GM23338 (cell line): Measurements from ENCODE around the gene PTPRN2. TPM values are rescaled to one million over a fixed set of nuclear protein-coding genes. Genes with fewer than 3 reads are reported as not detected.

Source experiments
- CREB1 ChIP-seq: fragments of 250-450 bp; sonication (Bioruptor Pico); IDR thresholded peaks from 2 replicates; pipeline ENCODE4 v1.5.0; 2020; ENCODE audit warnings: low read depth, mild to moderate bottlenecking, moderate library complexity
- CTCF ChIP-seq, 2 experiments: fragments of 200-600 bp in 1 of 2; sonication (generic) in 1 of 2; conservative IDR thresholded peaks; 2 replicates each; pipeline versions ENCODE4 v1.5.1 to v1.6.1; 2016 to 2017; ENCODE audit warnings: antibody characterized with exemption in 2 of 2, low read depth in 2 of 2, mild to moderate bottlenecking in 2 of 2, moderate library complexity in 1 of 2
- EZH2 ChIP-seq: fragments of 200-600 bp; sonication (generic); IDR thresholded peaks from one replicate; pipeline ENCODE4 v1.8.0; 2017; ENCODE audit warnings: antibody characterized with exemption, mild to moderate bottlenecking, low read depth; ENCODE audit not compliant: unreplicated experiment
- EZH2phosphoT487 ChIP-seq: fragments of 200-600 bp; sonication (generic); IDR thresholded peaks from one replicate; pipeline ENCODE4 v1.8.1; 2018; ENCODE audit warnings: antibody characterized with exemption; ENCODE audit not compliant: unreplicated experiment
- NANOG ChIP-seq: IDR thresholded peaks from 2 replicates; pipeline ENCODE4 v1.6.1; 2016; ENCODE audit warnings: antibody characterized with exemption, borderline replicate concordance
- POLR2AphosphoS5 ChIP-seq: IDR thresholded peaks from 2 replicates; pipeline ENCODE4 v1.6.1; 2016; ENCODE audit warnings: antibody characterized with exemption, low read depth
- STAT1 ChIP-seq: IDR thresholded peaks from one replicate; pipeline ENCODE4 v1.6.1; 2016; ENCODE audit warnings: antibody characterized with exemption; ENCODE audit not compliant: unreplicated experiment
- ZNF114 ChIP-seq: fragments of 250-450 bp; sonication (Bioruptor Pico); IDR thresholded peaks from 2 replicates; pipeline ENCODE4 v1.5.0; 2020; ENCODE audit warnings: mild to moderate bottlenecking, moderate library complexity
- ZNF331 ChIP-seq: fragments of 250-450 bp; sonication (Bioruptor Pico); IDR thresholded peaks from 2 replicates; pipeline ENCODE4 v1.5.0; 2020; ENCODE audit warnings: low read depth, mild to moderate bottlenecking, moderate library complexity
- ZNF462 ChIP-seq: fragments of 250-450 bp; sonication (Bioruptor Pico); IDR thresholded peaks from 2 replicates; pipeline ENCODE4 v1.5.0; 2020; ENCODE audit warnings: mild to moderate bottlenecking, moderate library complexity
- polyA plus RNA-seq: library from polyadenylated mRNA; unstranded; fragments of >200 nt; fragmentation: Nextera tagmentation; extraction: Ambion mirVana; gene quantifications from 2 replicates; pipeline ENCODE4 v1.2.1, GENCODE V29; 2016
- total RNA-seq: library from RNA; depleted of rRNA; stranded (reverse); fragments of >200 nt; shearing (Covaris generic); gene quantifications from 2 replicates; pipeline ENCODE4 v1.2.3, GENCODE V29; 2014
- TF ChIP-seq, protein P1 (sequence below): IDR thresholded peaks from 2 replicates; pipeline ENCODE4 v1.6.1; 2016; ENCODE audit warnings: antibody characterized with exemption

Gene PTPRN2
- total and polyA plus RNA-seq, 2 experiments from 2014 or later = 0.87 to 4.0 TPM

DNA sequence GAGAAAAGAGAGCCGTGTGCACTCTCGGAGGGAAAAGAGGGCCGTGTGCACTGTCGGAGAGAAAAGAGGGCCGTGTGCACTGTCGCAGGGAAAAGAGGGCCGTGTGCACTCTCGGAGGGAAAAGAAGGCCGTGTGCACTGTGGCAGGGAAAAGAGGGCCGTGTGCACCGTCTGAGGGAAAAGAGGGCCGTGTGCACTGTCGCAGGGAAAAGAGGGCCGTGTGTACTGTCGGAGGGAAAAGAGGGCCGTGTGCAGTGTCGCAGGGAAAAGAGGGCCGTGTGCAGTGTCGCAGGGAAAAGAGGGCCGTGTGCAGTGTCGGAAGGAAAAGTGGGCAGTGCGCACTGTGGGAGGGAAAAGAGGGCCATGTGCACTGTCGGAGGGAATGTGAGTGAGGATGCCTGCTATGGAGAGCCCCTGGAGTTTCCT lies 1062.1 kb downstream of the PTPRN2 start (continued):
- TF ChIP-seq ZNF462 (CRISPR knock-in tag) (no peak), ZNF114 (CRISPR knock-in tag) (no peak), CREB1 (CRISPR knock-in tag) (no peak), CTCF (conservative IDR thresholded peaks at IDR 0.05; ENCODE audit: low read depth in 2 of 2) (no peak), NANOG (no peak), POLR2AphosphoS5 (no peak), ZNF331 (no peak), STAT1 (no peak), EZH2 (no peak), EZH2phosphoT487 (no peak)
- TF ChIP-seq, protein P1, sequence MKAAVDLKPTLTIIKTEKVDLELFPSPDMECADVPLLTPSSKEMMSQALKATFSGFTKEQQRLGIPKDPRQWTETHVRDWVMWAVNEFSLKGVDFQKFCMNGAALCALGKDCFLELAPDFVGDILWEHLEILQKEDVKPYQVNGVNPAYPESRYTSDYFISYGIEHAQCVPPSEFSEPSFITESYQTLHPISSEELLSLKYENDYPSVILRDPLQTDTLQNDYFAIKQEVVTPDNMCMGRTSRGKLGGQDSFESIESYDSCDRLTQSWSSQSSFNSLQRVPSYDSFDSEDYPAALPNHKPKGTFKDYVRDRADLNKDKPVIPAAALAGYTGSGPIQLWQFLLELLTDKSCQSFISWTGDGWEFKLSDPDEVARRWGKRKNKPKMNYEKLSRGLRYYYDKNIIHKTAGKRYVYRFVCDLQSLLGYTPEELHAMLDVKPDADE = no peak
